Esophagus (tissue), 2 donors: Measurements from ENCODE around the gene PCBD2. TPM values are rescaled to one million over a fixed set of nuclear protein-coding genes. Genes with fewer than 3 reads are reported as not detected.

ENCODE experiments used
- H3K27ac ChIP-seq, 2 donors: one replicate each; pipeline ENCODE4 v1.5.1; 2013; ENCODE audit warnings: low read depth in 2 of 2, mild to moderate bottlenecking in 2 of 2, inconsistent platforms in 1 of 2, low read length in 1 of 2, moderate library complexity in 1 of 2
- H3K27me3 ChIP-seq, 2 donors: one replicate each; pipeline ENCODE4 v1.6.1; 2013; ENCODE audit warnings: low read length in 2 of 2, control low read depth in 1 of 2, mild to moderate bottlenecking in 1 of 2; ENCODE audit not compliant: insufficient read depth in 2 of 2, control insufficient read depth in 1 of 2
- H3K36me3 ChIP-seq, 2 donors: one replicate each; pipeline ENCODE4 v1.6.1; 2013; ENCODE audit warnings: low read length in 1 of 2; ENCODE audit not compliant: control insufficient read depth in 2 of 2, insufficient read depth in 2 of 2
- H3K4me1 ChIP-seq, 2 donors: one replicate each; pipeline ENCODE4 v1.6.1; 2013; ENCODE audit warnings: low read length in 1 of 2; ENCODE audit not compliant: control insufficient read depth in 2 of 2, insufficient read depth in 2 of 2
- H3K4me3 ChIP-seq, 2 donors: one replicate each; pipeline ENCODE4 v1.5.1; 2013; ENCODE audit warnings: low read length in 2 of 2, mild to moderate bottlenecking in 2 of 2, low read depth in 1 of 2, moderate library complexity in 1 of 2
- H3K9me3 ChIP-seq, 2 donors: one replicate each; pipeline ENCODE4 v1.6.1; 2013; ENCODE audit warnings: mild to moderate bottlenecking in 2 of 2, low read depth in 1 of 2, low read length in 1 of 2, moderate library complexity in 1 of 2; ENCODE audit not compliant: control insufficient read depth in 2 of 2, insufficient read depth in 1 of 2
- WGBS, 2 donors: extraction: QIAGEN DNeasy Blood & Tissue Kit; methylation state at CpG; one replicate each; pipeline ENCODE4 v1.1.7; 2013; 5-methylcytosine and 5-hydroxymethylcytosine counted together
- polyA plus RNA-seq, 2 donors: library from polyadenylated mRNA; stranded (reverse); fragments of 200-250 nt; gene quantifications; one replicate each; pipeline ENCODE4 v1.2.3, GENCODE V29; 2013
- donor health status: healthy with polysubstance abuse.
- donor health status: Bipolar disorder and iron deficiency.

PCBD2 gene
- polyA plus RNA-seq, 2 donors: 5.7 to 6.0 TPM

- no peaks in the 10 kb centered on the region for H3K9me3 ChIP-seq
- WGBS, 2 donors: 85 to 86% methylated on average over 13 of the region's 13 CpGs
- no peak overlapping the region for H3K4me3 ChIP-seq
- peaks cover 0 to 3% of the 10 kb centered on the region in 2 donors for H3K36me3 ChIP-seq
- no peak overlapping the region for H3K27ac ChIP-seq
- no peaks in the 10 kb centered on the region for H3K27me3 ChIP-seq
- peaks cover 0 to 12% of the 10 kb centered on the region in 2 donors for H3K4me1 ChIP-seq
Measured at GRCh38 chr5:135008981-135009735, 104.2 kb downstream of the PCBD2 start.

DNA sequence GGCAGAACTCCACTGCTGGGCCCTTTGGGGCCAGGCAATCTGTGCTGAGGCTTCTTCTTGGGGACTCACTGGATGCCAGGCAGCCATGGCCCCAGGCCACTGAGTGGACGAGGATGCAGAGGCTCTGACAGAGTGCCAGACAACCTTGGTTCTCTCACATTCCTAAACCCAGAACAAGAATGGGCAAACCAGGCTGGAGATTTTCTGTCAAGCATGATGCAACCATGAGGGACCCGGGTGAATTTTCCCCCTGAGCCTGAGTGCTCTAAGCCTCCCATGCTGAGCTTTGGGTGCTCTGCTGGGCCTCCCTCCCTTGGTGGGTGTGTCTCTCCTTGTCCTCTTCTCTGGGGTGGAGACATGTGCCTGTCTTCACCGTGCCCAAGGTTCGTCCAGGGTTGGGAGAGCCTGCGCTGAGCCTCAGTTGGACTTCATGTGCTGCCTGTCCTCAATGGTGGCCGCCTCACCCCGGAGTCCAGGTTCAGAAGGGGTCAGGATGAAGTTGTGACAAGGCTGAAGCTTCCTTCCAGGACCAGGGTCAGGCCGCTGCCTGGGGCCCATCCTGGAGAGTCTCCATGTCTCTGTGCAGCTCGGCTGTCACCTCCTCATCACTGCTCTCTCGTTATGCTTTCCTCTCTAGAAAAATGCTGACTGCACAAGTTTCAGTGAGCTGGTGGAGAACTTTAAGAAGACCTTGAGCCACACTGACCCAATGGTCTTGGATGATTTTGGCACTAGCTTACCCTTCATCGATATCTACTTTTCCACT, 105.0 kb downstream of the PCBD2 start:
- WGBS, 2 donors: 87 to 89% methylated on average over 11 of the region's 11 CpGs
- Histone ChIP-seq H3K4me3 (no peak overlapping the region), H3K27ac (no peak overlapping the region), H3K4me1 (peaks cover 0 to 18% of the 10 kb centered on the region in 2 donors), H3K36me3 (peaks cover 0 to 3% of the 10 kb centered on the region in 2 donors), H3K9me3 (no peaks in the 10 kb centered on the region), H3K27me3 (no peaks in the 10 kb centered on the region)

DNA sequence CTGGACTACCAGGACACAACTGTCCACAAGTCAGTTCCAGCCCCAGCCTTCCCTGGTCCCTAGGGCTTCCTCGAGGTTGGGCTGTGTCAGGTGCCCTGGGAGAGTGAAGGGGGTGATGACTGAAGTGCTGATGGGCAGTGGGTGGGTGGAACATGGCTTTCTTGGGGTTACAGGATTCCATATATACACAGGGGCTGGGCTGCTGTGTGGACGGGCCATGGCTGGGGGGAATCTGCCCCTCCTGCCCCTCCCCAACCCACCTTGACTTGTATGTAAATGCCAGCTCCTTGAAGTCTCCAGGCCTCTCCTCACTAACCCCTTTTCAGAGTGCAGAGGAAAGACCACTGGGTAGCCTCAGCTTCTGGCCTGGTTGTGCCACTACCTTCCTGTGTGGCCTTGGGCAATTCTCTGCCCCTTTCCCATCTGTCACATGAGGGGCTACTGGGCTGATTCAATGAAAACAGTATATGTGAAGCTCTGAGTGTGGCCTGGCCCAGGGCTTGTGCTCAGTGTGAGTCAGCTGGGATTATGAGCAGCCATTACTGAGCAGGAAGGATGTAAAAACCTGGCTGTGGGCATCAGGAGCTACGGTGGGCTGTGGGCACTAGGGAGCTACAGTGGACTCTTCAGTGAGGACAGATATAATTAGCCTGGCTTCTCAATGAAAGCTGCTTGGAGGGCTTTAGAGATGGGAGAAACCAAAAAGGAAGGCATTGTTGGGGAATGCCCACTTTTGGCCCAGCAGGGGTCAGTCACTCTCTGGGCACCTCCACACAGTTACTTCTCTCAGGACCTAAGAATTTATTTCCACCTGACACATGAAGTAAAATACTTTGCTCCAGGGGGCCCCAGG, 105.8 kb downstream of the PCBD2 start:
- Histone ChIP-seq H3K4me3 (no peak overlapping the region), H3K27ac (no peak overlapping the region), H3K4me1 (peaks cover 2 to 18% of the 10 kb centered on the region in 2 donors), H3K9me3 (no peaks in the 10 kb centered on the region), H3K27me3 (no peaks in the 10 kb centered on the region), H3K36me3 (peaks cover 0 to 3% of the 10 kb centered on the region in 2 donors)
- 78 to 81% methylated on average over 3 of the region's 3 CpGs for WGBS, 2 donors

DNA sequence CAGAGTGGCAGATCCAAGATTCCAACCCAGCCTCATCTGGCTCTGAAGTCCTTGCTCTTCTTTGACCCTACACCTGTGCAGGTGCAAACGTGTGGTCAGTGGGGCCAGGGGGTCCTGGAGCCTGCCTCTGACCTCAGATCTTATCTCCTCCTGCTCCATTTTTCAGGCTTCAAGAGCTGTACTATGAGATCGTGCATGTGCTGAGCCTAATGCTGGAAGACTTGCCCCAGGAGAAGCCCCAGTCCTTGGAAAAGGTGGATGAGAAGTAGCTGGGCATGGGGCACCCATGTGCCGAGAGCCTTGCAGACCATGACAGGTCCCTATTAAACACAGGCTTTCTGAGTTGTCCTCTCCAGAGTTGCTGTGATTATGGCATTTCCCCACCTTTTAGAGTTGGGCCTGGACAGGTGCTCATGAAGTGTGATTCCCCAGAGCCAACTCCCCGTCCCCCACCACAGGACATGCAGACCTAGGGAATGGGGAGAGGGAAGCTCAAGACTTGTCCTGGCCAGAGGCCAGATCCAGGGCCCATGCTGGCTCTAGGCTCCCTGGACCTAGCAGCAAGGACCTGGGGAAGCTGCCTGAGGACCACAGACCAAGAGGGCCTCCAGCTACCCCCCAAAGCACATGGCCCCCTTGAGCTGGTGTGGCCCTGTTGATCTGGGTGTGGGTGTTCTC, 106.6 kb downstream of the PCBD2 start:
- no peaks in the 10 kb centered on the region for H3K9me3 ChIP-seq
- H3K4me1 ChIP-seq: peaks cover 3 to 22% of the 10 kb centered on the region in 2 donors
- WGBS, 2 donors: 91 to 94% methylated on average over 4 of the region's 4 CpGs
- no peak overlapping the region for H3K4me3 ChIP-seq
- peaks cover 0 to 3% of the 10 kb centered on the region in 2 donors for H3K36me3 ChIP-seq
- no peaks in the 10 kb centered on the region for H3K27me3 ChIP-seq
- H3K27ac ChIP-seq: no peak overlapping the region

GRCh38 chr5:135012033-135012588, 107.2 kb downstream of the PCBD2 start:
- Histone ChIP-seq H3K4me3 (no peak overlapping the region), H3K4me1 (peaks cover 3 to 28% of the 10 kb centered on the region in 2 donors), H3K27me3 (no peaks in the 10 kb centered on the region), H3K27ac (no peak overlapping the region), H3K9me3 (no peaks in the 10 kb centered on the region), H3K36me3 (peaks cover 0 to 3% of the 10 kb centered on the region in 2 donors)
- 74 to 78% methylated on average over 2 of the region's 2 CpGs for WGBS, 2 donors

Other genes starting within 250 kb of the PCBD2 start
- 10 to 100 TPM; 22.9 to 25.6 TPM for gene CAMLG, start 166.6 kb upstream of the PCBD2 start, polyA plus RNA-seq
- gene DDX46, start 146.4 kb upstream of the PCBD2 start, polyA plus RNA-seq: 10 to 100 TPM; 16.2 TPM
- 10 to 100 TPM in 1 of 2 donors, 1 to 10 TPM in 1; 9.0 to 12.3 TPM for gene C5orf24, start 59.2 kb upstream of the PCBD2 start, polyA plus RNA-seq
- 10 to 100 TPM; 14.5 to 25.6 TPM for gene TXNDC15, start 30.8 kb upstream of the PCBD2 start, polyA plus RNA-seq
- under 1 TPM; 0.34 to 0.55 TPM for gene CATSPER3, start 62.8 kb downstream of the PCBD2 start, polyA plus RNA-seq
- gene PITX1, start 129.1 kb downstream of the PCBD2 start, polyA plus RNA-seq: 100 to 1,000 TPM; 485 to 519 TPM